ENCODE measurements around the gene RBP4. TPM values are rescaled to one million over a fixed set of nuclear protein-coding genes. Genes with fewer than 3 reads are reported as not detected.

RBP4 gene
- total RNA-seq, 1 experiment from 2014 or later, result 2.2 TPM

Other genes starting within 250 kb of the RBP4 start
- gene MYOF, start 118.9 kb downstream of the RBP4 start, total RNA-seq (2021), result 1.4 to 2.2 TPM (median 1.8 TPM) in 3 replicates
- gene CEP55, start 104.6 kb downstream of the RBP4 start, total RNA-seq (2021), result 15.7 to 17.3 TPM (median 15.8 TPM) in 3 replicates
- 0.07 to 0.15 TPM in 2 of 3 replicates, not detected in the other for gene FFAR4, start 34.6 kb downstream of the RBP4 start, total RNA-seq (2021)
- not detected in 3 replicates for gene PDE6C, start 11.3 kb upstream of the RBP4 start, total RNA-seq (2021)
- 12.9 to 15.8 TPM (median 14.1 TPM) in 3 replicates for gene FRA10AC1, start 101.4 kb upstream of the RBP4 start, total RNA-seq (2021)
- gene LGI1, start 156.7 kb upstream of the RBP4 start, total RNA-seq (2021), result not detected in 3 replicates